Loucy (cell line): Measurements from ENCODE around the gene MRPS11.
A peak's percentile ranks its signal among the peaks of the same experiment; 100 is the strongest.

Experiments used
- H2AFZ ChIP-seq: fragments of 200-600 bp; sonication (generic); 2 replicates; pipeline ENCODE4 v1.6.0; 2016; ENCODE audit warnings: antibody characterized with exemption, mild to moderate bottlenecking, low read length, moderate library complexity
- H3F3A ChIP-seq: fragments of 200-600 bp; 2 replicates; pipeline ENCODE4 v1.6.0; 2016; ENCODE audit warnings: antibody characterized with exemption, low read depth, mild to moderate bottlenecking
- H3K27me3 ChIP-seq: fragments of 200-600 bp; sonication (generic); 2 replicates; pipeline ENCODE4 v1.6.1; 2014; ENCODE audit warnings: low read length, mild to moderate bottlenecking; ENCODE audit not compliant: insufficient read depth, poor library complexity, severe bottlenecking
- H3K36me3 ChIP-seq: fragments of 200-600 bp; sonication (generic); 2 replicates; pipeline ENCODE4 v1.6.1; 2016; ENCODE audit warnings: low read length; ENCODE audit not compliant: insufficient read depth
- H3K4me1 ChIP-seq: fragments of 200-600 bp; sonication (generic); 2 replicates; pipeline ENCODE4 v1.5.1; 2014; ENCODE audit warnings: low read length, mild to moderate bottlenecking; ENCODE audit not compliant: insufficient read depth, poor library complexity, severe bottlenecking
- H3K4me2 ChIP-seq: fragments of 200-600 bp; sonication (generic); 2 replicates; pipeline ENCODE4 v1.6.0; 2014; ENCODE audit warnings: antibody characterized with exemption, low read length, low read depth, mild to moderate bottlenecking; ENCODE audit not compliant: poor library complexity, severe bottlenecking
- H3K4me3 ChIP-seq: fragments of 200-600 bp; sonication (generic); 2 replicates; pipeline ENCODE4 v1.5.1; 2014; ENCODE audit warnings: low read length, mild to moderate bottlenecking, mixed read lengths; ENCODE audit not compliant: poor library complexity, severe bottlenecking
- H3K79me2 ChIP-seq: fragments of 200-600 bp; sonication (generic); 2 replicates; pipeline ENCODE4 v1.6.1; 2014; ENCODE audit warnings: low read length; ENCODE audit not compliant: insufficient read depth
- H3K9ac ChIP-seq: fragments of 200-600 bp; sonication (generic); 2 replicates; pipeline ENCODE4 v1.6.0; 2014; ENCODE audit warnings: mild to moderate bottlenecking, low read depth, low read length, moderate library complexity; ENCODE audit not compliant: poor library complexity, severe bottlenecking
- H3K9me2 ChIP-seq: fragments of 200-600 bp; sonication (generic); replicated peaks from 2 replicates; pipeline ENCODE4 v1.6.1; 2016; ENCODE audit warnings: low read depth, low read length, mixed read lengths
- H3K9me3 ChIP-seq: fragments of 200-600 bp; sonication (generic); 2 replicates; pipeline ENCODE4 v1.6.1; 2014; ENCODE audit warnings: mild to moderate bottlenecking, antibody characterized with exemption, low read length, low read depth; ENCODE audit not compliant: insufficient read depth
- H4K20me1 ChIP-seq: fragments of 200-600 bp; sonication (generic); 2 replicates; pipeline ENCODE4 v1.6.0; 2014; ENCODE audit warnings: antibody characterized with exemption, low read length, mild to moderate bottlenecking; ENCODE audit not compliant: insufficient read depth, poor library complexity, severe bottlenecking
- CTCF ChIP-seq: fragments of 200-600 bp; sonication (generic); conservative IDR thresholded peaks from 2 replicates; pipeline ENCODE4 v1.5.1; 2014; ENCODE audit warnings: mild to moderate bottlenecking, antibody characterized with exemption, low read length
- EZH2phosphoT487 ChIP-seq: fragments of 200-600 bp; IDR thresholded peaks from 2 replicates; pipeline ENCODE4 v1.6.1; 2018; ENCODE audit warnings: antibody characterized with exemption, mild to moderate bottlenecking, moderate library complexity, borderline replicate concordance

The MRPS11 gene

DNA sequence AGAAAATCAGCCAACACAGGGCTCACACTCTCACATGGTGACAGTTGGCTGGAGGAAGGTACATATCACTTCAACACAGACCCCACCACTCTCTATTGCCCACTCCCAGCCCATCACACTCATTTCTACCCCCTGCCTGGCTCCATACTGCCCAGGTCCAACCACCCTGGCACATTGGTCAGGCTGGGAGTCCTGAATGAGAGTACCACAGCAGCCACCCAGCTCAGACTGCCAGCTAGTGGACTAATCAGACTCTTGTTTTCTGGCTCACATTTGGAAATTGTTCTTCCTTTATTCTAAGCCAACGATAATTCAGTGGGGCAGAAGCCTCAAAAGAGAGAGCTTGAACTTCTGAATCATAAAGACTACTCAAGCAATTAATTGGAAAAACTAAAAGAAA, 20.3 kb upstream of the MRPS11 start:
- H3K79me2 ChIP-seq: no peaks in the 10 kb centered on the region
- no peaks in the 10 kb centered on the region for H3K4me1 ChIP-seq
- H3K9ac ChIP-seq: no peak overlapping the region
- no peak overlapping the region for H2AFZ ChIP-seq
- no peak overlapping the region for H3K4me3 ChIP-seq
- H4K20me1 ChIP-seq: no peaks in the 10 kb centered on the region
- no peaks in the 10 kb centered on the region for H3K9me2 ChIP-seq
- no peaks in the 10 kb centered on the region for H3K27me3 ChIP-seq
- peaks cover 11% of the 10 kb centered on the region for H3K9me3 ChIP-seq
- no peak overlapping the region for H3K4me2 ChIP-seq
- H3K36me3 ChIP-seq: no peaks in the 10 kb centered on the region
- H3F3A ChIP-seq: no peaks in the 10 kb centered on the region
- TF ChIP-seq CTCF (peak; percentile 64), EZH2phosphoT487 (no peak)

DNA sequence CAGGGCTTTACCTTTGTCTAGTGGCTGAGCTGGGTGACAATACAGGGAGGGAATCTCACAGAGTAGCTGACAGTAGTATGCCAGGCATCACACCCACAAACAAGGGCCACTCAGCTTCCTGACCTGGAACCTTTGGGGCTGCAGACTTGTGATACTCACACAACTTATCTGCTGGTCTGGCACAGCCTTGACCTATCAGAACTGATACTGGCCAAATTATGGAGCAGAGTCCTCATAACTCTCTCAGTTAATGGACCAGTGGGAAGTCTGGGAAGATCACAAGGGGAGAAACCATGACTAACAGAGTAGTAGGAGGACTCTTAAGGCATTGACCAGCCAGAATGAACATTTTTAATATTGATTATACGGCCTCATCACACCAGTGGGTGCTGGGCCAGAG, 19.8 kb upstream of the MRPS11 start:
- Histone ChIP-seq H3K9ac (no peak overlapping the region), H3K79me2 (no peaks in the 10 kb centered on the region), H3K9me2 (no peaks in the 10 kb centered on the region), H3K4me1 (no peaks in the 10 kb centered on the region), H3K4me2 (no peak overlapping the region), H3K36me3 (no peaks in the 10 kb centered on the region), H3K4me3 (no peak overlapping the region), H2AFZ (no peak overlapping the region; the same call in 1 of the 2 replicates), H4K20me1 (no peaks in the 10 kb centered on the region), H3K9me3 (peaks cover 11% of the 10 kb centered on the region), H3F3A (no peaks in the 10 kb centered on the region), H3K27me3 (no peaks in the 10 kb centered on the region)
- TF ChIP-seq EZH2phosphoT487 (no peak), CTCF (no peak)

DNA sequence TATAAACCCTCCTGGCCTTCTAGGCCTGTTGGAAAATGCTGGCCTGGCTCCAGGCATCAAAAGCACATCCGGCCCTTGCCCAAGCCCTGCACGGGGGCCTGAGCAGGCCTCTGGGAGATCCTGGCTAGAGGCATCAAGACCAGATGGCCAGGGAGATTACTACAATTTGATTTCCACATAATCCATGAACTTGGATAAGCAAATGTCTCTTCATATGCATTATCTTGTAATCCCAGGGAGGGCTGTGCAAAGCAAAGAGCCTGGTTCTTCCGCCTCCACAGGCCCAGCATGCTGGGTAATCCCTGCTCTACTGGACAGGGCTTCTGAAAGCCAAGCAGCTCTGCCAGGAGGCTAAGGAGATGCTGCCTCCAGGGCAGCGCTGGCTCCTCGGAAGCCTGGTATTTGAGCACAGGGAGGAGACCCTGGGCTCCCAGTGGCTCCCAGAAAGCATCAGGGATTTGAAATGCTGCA, 18.5 kb upstream of the MRPS11 start:
- no peaks in the 10 kb centered on the region for H3K79me2 ChIP-seq

More for the DNA sequence above, 18.5 kb upstream of the MRPS11 start:
- H3K9ac ChIP-seq: no peak overlapping the region
- no peaks in the 10 kb centered on the region for H3K9me2 ChIP-seq
- H3K4me1 ChIP-seq: no peaks in the 10 kb centered on the region
- TF ChIP-seq EZH2phosphoT487: no peak
- no peak for TF ChIP-seq CTCF
- H2AFZ ChIP-seq: no peak overlapping the region
- H4K20me1 ChIP-seq: no peaks in the 10 kb centered on the region
- no peaks in the 10 kb centered on the region for H3F3A ChIP-seq
- no peak overlapping the region for H3K4me2 ChIP-seq
- H3K27me3 ChIP-seq: no peaks in the 10 kb centered on the region
- no peaks in the 10 kb centered on the region for H3K36me3 ChIP-seq
- no peak overlapping the region for H3K4me3 ChIP-seq
- H3K9me3 ChIP-seq: peaks cover 1% of the 10 kb centered on the region; the same call in 1 of the 2 replicates
